K562 treated with DMSO at 1 percent for 4 hours (cell line): ENCODE measurements around the gene ARHGEF37. TPM values are rescaled to one million over a fixed set of nuclear protein-coding genes. Genes with fewer than 3 reads are reported as not detected.

Experiments used
- total RNA-seq: library from RNA; unstranded; fragments of 300-600 nt; gene quantifications from 2 replicates; pipeline ENCODE4 v1.2.3, GENCODE V29; 2022; ENCODE audit not compliant: insufficient read depth

The ARHGEF37 gene, protein sequence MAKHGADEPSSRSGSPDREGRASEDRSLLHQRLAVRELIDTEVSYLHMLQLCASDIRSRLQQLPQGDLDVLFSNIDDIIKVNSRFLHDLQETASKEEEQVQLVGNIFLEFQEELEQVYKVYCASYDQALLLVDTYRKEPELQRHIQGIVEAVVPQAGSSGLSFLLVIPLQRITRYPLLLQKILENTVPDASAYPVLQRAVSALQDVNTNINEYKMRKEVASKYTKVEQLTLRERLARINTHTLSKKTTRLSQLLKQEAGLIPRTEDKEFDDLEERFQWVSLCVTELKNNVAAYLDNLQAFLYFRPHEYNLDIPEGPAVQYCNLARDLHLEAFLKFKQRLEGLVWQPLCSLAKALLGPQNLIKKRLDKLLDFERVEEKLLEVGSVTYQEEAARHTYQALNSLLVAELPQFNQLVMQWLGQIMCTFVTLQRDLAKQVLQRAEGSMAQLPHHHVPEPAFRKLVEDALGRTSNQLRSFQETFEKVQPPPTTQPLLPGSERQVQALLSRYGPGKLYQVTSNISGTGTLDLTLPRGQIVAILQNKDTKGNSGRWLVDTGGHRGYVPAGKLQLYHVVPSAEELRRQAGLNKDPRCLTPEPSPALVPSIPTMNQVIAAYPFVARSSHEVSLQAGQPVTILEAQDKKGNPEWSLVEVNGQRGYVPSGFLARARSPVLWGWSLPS
- total RNA-seq: 0.25 TPM in 1 of 2 replicates, not detected in the other

DNA sequence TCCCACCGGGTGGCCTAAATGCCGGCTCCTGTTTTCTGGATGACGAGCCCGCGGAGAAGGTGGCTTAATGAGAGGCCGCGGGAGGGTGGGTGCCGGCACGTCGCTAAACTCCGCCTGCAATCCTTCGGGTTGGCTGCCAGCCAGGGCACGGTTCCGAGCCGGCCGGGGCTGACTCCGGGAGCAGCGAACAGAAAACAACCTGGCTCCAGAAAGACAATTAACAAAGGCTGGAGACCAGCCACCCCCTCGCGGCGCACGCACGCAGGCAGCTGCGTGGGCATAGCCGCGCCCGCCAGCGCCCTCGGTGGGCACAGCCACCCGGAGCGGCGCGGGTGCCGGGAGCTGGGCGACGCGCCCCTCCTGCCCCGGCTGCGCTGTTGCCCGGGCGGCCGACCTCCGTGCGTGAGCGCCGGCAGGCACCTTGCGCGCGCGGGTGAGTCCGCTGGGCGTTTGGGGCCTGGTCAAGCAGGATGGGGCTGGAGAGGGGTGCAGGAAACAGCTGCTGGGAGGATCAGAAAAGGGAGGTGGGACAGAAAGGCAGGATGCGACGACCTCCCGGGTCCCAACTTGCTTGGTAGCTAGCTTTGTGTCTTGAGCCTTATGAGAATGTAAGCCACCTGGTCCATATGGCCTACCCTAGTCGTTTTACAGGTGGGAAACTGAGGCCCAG is at the start of gene ARHGEF37:
TSS of gene ARHGEF37 (plus strand) at position 307 of the 670 bp plus-strand sequence. CDS start 16,272 bp downstream, outside the sequence.

GRCh38 chr5:149551227-149552037 is 29.9 kb upstream of the ARHGEF37 start, which contains the start of gene CSNK1A1:
TSS of gene CSNK1A1 (minus strand) at chr5:149551439. CDS start at chr5:149550964, 475 bp downstream.

Other genes with a start within 250 kb of the ARHGEF37 start
- gene GRPEL2, start 236.0 kb upstream of the ARHGEF37 start, total RNA-seq: 7.9 and 11.1 TPM in 2 replicates
- 3.3 and 4.3 TPM in 2 replicates for gene PCYOX1L, start 223.5 kb upstream of the ARHGEF37 start, total RNA-seq
- 4.6 and 5.1 TPM in 2 replicates for gene IL17B, start 202.2 kb upstream of the ARHGEF37 start, total RNA-seq
- 111 and 120 TPM in 2 replicates for gene CSNK1A1, start 30.1 kb upstream of the ARHGEF37 start, total RNA-seq
- gene PPARGC1B, start 148.8 kb downstream of the ARHGEF37 start, total RNA-seq: 2.8 and 3.9 TPM in 2 replicates